Activated T-cell treated with anti-CD3 and anti-CD28 coated beads for 48 hours (primary cell): Measurements from ENCODE around the gene NIPBL.
"Not testable (repeated sequence)": the region's sequence is repeated elsewhere in the genome, so short reads cannot be mapped to it uniquely, and the experiment has no call there.

ENCODE experiments used
- DNase-seq: peaks from one replicate; pipeline ENCODE4 v3.0.0-alpha.2; 2020; ENCODE audit warnings: low read depth

Gene NIPBL

DNA sequence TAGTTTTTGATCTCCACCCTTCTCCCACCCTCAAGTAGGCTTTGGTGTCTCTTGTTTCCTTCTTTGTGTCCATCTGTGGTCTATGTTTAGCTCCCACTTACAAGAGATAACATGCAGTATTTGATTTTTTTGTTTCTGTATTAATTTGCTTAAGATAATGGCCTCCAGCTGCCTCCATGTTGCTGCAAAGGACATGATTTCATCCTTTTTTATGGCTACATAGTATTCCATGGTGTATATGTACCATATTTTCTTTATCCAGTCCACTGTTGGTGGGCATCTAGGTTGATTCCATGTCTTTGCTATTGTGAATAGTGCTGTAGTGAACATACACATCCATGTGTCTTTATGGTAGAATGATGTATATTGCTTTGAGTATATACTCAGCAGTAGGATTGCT, 24.5 kb downstream of the NIPBL start:
- not testable (repeated sequence) for DNase-seq

DNA sequence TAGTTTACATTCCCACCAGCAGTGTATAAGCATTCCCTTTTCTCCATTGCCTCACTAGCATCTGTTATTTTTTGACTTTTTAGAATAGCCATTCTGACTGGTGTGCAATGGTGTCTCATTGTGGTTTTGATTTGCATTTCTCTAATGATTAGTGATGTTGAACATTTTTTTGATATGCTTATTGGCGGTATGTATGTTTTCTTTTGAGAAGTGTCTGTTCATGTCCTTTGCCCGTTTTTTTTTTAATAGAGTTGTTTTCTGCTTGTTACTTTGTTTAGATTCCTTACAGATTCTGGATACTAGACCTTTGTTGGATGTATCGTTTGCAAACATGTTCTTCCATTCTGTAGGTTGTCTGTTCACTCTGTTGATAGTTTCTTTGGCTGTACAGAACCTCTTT, 25.3 kb downstream of the NIPBL start:
- DNase-seq = no peak

DNA sequence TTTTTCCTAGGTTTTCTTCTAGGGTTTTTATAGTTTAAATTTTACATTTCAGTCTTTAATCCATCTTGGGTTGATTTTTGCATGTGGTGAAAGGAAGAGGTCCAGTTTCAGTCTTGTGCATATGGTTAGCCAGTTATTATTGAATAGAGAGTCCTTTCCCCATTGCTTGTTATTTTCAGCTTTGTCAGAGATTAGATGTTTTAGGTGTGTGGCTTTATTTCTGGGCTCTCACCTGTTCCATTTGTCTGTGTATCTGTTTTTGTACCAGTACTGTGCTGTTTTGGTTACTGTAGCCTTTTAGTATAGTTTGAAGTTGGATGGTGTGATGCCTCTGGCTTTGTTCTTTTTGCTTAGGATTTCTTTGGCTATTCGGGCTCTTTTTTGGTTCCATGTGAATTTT, 25.8 kb downstream of the NIPBL start:
- no peak for DNase-seq

DNA sequence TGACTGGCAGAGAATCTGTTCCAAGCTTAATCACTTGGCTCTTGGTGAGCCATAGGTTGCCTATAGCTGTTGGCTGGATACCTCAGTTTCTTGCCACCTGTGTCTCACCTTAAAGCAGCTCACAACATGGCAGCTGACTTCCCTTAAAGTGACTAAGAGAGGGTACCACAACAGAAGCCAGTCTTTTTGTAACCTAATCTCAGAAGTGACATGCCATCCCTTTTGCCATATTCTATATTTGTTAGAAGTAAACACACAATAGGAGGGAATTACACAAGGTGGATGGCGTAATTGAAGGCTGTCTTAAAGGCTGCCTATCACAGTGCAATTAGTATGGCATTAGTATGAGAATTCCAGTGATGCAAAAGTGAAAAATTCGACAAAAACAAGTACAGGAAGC, 28.1 kb downstream of the NIPBL start:
- no peak for DNase-seq

DNA sequence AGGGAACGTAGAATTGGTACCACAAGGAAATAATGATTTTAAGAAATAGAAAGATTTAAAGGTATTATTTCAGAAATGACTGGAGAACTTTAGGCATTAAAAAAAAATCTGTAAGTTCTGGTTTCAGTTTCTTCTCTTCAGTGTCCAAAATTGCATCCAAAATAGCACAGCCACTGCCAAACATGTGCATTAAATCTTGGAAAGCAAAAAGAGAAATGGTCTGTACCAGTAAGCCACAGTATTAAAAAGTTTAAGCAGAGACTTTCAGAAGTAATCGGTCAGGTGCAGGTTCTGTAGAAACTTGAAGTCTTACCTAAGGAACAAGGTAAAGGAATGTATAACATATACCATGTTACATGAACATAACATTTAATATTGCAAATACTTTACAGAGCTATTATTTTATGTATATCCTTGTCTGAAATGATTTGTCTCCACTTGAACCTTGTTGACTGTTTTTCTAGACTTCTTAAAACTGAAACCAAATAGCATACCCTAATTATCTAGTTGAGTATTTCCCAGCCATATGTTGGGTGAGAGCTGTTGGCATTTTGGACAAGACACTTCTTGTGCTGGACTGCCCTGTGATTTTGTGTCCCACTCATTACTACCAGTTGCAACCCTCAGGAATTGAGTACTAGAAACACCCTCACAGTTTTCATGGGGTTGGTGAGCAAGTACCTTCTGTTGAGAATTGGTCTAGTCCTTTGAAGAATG, 32.1 kb downstream of the NIPBL start:
- DNase-seq = no peak

DNA sequence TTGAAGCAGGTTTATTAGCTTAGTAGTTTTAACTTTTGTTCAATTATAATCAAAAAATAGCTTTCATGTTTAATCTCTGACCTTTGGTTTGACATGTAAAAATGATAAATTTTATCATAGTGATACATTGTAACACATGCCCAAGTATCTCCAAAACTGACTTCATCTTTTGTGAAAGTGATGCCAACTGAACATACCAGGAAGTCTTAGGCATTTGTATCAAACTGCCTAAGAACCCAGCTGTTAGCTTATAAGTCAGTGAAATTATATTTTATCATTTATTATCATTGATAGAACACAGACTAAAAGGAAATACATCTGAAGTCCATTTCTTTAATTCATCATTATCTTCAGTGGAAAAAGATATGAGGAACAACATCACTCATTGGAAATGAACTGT, 39.1 kb downstream of the NIPBL start:
- no peak for DNase-seq

DNA sequence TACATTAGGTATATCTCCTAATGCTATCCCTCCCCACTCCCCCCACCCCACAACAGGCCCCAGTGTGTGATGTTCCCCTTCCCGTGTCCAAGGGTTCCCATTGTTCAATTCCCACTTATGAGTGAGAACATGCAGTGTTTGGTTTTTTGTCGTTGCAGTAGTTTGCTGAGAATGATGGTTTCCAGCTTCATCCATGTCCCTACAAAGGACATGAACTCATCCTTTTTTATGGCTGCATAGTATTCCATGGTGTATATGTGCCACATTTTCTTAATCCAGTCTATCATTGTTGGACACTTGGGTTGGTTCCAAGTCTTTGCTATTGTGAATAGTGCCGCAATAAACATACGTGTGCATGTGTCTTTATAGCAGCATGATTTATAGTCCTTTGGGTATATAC, 40.0 kb downstream of the NIPBL start:
- DNase-seq = not testable (repeated sequence)

DNA sequence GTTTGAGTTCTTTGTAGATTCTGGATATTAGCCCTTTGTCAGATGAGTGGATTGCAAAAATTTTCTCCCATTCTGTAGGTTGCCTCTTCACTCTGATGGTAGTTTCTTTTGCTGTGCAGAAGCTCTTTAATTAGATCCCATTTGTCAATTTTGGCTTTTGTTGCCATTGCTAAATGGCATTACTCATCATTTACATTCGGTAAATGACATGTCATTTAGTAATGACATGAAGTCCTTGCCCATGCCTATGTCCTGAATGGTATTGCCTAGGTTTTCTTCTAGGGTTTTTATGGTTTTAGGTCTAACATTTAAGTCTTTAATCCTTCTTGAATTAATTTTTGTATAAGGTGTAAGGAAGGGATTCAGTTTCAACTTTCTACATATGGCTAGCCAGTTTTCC, 40.8 kb downstream of the NIPBL start:
- DNase-seq = not testable (repeated sequence)

DNA sequence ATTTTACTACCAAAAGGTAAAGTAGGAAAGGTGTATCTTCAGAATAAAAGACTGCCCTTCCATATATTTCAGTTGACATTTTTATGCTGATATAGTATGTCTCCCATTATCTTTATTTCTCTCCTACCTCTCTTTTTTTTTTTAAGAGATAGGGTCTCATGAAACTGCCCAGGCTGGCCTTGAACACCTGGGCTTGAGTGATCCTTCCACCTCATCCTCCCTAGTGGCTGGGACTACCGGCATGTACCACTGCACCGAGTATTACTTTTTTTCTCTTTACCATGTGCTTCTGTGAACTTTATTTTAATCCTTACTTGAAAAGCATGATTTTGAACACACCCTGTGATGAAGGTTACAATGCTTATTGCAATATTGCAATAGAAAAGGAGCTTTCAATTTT, 42.7 kb downstream of the NIPBL start:
- no peak for DNase-seq

DNA sequence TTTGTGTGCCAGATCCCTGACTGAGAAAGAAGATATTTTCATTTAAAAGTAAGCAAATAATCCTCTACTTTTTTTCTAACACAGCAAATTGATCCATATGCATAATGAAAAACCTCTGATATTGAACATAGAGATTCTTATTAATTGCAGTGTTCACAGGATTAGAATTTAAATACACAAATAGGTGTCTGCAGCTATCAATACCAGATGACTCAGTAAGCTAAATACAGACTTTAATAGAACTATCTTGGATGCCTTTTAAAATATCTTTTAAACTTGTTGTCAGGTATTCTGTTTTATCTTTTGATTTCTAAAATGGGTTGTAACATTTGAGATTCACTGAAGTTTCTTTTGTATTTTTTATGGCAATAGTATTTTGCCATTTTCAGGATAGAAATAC, 43.1 kb downstream of the NIPBL start:
- no peak for DNase-seq

DNA sequence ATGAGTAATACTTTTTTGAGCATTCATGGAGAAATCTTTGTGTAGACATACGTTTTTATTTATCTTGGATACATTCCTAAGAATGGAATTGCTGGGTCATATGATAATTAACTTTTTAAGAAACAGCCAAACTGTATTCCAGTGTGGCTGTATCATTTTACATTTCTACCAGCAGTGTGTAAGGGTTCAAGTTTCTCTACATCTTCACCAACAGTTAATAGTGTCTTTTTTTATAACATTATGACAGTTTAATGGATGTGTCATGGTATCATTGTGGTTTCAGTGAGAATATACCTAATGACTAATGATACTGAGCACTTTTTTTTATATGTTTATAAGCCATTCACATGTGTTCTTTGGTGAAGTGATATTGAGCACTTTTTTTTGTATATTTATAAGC, 52.4 kb downstream of the NIPBL start:
- DNase-seq = no peak

DNA sequence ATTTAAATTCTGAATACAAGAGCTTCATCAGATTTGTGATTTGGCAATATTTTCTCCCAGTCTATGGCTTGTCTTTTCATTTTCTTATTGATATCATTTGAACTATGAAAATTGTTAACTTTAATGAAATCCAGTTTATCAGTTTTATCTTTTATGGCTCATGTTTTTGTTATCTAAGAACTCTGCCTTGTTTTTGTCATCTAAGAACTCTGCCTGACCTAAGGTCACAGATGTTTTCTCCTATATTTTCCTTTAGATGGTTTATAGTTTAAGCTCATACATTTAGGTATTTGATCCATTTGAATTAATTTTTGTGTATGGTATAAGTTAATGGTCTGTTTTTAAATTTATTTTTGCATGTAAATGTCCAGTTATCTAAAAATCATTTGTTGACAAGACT, 52.9 kb downstream of the NIPBL start:
- DNase-seq = no peak

DNA sequence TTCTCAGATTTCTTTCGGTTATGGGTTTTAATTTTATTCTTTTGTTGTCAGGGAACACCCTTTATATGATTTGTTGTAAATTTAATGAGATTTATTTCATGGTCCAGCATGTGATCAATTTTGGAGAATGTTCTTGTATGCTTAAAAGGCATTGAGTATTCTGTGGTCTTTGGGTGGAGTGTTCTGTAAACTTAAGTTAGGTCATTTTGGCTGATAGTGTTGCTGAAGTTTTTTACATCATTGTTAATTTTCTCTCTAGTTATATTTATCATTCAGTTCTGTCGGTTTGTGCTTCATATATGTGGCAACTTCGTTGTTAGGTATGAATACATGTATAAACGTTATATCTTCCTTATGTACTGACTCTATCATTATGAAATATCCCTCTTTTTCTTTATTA, 55.5 kb downstream of the NIPBL start:
- no peak for DNase-seq

DNA sequence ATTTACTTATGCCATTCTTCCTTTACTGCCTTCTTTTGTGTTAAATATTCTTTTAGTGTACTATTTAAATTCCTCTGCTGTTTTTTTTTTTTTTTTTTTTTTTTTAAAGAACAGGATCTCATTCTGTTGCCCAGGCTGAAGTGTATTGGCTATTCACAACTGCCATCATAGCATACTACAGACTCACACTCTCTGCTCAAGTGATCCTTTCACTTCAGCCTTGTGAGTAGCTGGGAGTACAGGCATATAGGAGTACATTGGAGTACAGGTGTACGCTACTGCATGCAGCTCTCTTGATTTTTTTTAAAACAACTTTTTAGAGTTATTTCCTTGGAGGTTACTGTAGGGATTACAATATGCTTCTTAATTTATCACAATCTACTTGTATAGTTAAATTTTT, 56.1 kb downstream of the NIPBL start:
- no peak for DNase-seq

DNA sequence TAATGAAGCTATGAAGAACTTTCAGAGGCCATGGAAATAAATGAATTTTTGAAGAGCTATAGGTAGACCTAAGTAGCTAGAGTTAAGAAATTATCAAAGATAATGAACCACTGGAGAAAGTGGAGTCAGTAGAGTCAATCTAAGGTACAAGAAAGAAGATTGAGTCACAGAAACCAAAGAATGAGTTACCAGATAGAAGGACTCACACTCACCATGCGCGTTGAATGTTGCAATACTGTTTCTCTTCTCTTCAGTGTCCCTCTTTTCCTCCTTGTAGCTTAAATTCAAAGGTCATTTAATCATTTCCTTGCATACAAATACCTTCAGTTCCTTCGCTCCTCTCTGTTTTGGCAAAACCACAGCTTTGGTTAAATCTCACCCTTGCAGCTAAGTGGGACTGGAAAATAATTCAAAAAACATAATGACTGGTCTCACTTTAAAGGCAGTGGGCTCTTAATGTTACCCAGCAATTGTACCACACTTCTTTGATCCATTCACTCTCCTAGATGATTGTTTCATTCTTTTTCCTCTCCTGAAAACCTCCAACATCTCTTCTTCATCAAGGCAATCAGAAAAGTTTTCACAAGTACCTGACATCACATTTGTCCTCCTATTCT, 58.3 kb downstream of the NIPBL start:
- no peak for DNase-seq

DNA sequence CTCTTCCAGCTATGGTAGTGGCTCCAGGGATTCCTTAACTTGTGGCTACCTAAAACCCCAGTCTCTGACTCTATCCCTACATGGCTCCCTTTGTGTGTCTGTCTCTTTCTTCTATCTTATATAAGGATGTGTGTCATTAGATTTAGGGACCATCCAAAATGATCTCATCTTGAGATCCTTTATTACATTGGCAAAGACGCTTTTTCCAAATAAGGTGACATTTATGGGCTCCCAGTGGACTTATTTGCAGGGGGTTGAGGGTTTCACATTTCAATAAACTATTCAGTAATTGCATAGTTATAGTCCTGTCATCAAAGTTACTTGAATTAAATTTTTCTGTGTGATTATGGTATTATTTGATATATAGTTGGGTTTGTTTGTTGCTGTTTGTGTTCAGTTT, 59.2 kb downstream of the NIPBL start:
- DNase-seq = no peak

DNA sequence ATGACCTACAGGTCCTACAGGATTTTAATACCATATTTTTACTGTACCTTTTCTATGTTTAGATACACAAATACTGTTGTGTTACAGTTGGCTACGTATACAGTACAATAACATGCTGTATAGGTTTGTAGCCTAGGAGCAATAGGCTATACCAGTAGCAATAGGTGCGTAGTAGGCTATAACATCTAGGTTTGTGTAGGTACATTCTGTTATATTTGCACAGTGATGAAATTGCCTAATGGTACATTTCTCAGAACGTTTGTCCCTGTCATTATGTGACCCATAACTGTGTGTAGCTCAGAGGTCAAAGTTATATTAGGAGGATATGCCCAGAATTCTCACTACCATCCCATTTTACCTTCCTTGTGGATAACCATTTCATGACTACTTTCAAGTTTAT, 59.7 kb downstream of the NIPBL start:
- no peak for DNase-seq

DNA sequence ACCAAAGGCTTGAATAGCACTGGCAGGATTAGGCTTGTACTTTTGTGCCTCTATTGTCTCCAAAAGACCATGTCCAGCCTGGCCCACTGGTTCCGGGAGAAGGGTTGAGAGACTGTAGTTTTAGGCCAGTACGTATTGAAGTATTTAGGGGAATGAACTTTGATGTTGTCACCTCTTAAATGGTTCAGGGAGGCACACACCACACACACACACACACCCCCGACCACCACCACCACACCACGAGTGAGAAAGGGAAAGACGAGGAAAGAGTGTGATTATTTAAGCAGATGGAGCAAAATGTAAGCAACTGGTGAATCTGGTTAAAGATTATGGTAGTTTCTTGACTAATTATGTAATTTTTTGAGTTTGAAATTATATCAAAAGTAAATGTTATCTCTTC, 61.6 kb downstream of the NIPBL start:
- DNase-seq = no peak

DNA sequence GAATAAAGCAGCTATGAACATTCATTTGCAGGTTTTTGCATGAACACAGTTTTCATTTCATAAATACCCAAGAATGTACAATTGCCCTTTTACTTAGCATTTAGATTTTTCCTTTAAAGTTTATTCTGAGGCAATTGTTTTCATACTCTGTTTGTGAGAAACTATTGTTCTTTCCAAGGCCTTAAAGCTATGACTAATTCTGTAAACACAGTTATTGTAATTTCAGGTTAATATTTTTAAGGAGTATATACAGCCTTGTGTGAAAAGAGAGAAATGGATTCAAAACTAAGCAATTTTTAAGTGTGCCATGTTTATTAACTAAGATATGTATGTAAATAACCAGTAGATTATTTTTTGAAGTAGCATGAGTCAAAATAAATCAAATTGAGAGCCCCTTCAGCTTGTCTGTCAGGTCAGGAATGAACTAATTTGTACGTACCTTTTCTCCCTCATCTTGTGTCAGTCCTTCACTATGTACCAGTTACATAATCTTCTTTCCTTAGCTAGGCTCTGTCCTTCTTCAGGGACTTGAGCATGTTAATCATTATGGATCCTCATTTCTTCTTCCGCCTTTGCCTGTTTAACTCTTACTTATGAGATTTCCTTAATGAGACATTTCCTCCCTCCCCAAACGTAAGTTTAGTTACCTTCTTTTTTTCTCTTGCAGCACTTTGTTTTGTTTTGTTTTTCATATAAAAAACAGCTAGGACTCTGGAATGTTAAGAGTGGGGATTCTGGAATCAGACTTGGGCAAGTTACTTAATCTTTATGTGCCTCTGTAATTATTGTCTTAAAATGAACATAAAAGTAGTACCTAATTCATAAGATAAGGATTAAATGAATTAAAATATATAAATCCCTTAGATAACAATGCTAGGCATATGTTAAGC, 63.6 kb downstream of the NIPBL start:
- DNase-seq = no peak

DNA sequence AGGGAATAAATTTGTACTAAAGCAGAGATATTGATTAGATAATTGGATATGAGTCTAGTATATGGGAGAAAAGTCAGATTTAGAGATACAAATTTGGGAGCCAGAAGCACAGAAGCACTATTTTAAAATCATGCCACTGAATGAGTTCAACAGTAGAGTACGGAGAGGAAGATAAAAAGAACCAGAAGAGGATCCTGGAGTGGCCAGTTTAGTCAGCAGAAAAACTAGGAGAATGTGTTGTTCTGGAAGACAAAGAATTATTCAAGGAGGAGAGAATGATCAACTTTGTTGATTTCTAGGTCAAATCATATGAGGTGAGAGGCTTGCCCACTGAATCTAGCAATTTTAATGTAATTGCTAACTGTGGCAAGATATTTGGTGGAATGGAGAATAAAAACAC, 67.0 kb downstream of the NIPBL start:
- DNase-seq = no peak

DNA sequence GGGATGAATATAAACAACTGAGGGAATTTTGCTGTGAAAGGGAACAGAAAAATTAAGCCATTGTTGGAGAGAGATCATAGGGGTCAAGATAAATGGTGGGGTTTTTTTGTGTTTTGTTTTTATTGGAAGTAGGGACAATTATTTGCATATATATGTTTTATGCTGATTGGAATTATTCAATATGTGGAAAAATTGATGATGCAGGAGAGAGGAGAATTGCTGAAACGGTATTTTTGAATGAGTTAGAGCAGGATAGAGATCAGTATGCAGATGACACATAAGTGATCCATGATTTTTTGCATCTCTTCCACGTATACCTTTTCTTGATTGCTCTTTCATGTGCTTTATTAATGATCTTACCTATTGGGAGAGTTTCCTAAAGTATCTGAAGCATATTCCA, 67.5 kb downstream of the NIPBL start:
- no peak for DNase-seq

DNA sequence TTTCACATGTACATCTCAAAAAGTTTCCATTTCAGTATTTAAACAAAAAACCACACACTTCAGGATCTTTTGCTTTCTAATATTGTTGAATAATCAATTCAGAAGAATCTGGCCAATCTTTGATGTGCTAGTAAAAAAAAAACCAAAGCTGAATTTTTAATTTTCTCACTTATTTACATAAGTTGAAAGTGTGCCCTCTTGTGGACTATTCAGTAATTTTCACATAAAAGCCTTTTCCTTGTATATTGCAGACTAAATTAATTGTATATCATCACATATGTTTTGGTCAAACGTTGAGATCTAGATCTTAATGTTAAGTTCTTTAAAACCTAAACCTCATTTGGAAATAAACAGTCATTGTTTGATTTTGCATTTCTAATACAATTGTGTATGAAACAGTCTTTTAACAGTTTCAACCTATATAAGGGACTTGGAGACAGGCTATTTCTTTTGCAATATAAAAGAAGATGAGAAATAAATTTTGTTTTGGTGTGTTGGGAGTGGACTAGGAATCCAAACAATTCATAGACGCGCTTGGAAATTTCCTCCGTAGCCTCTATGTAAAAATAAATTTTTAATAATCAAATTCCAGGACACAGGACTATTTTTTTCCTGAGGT, 68.1 kb downstream of the NIPBL start:
- no peak for DNase-seq

DNA sequence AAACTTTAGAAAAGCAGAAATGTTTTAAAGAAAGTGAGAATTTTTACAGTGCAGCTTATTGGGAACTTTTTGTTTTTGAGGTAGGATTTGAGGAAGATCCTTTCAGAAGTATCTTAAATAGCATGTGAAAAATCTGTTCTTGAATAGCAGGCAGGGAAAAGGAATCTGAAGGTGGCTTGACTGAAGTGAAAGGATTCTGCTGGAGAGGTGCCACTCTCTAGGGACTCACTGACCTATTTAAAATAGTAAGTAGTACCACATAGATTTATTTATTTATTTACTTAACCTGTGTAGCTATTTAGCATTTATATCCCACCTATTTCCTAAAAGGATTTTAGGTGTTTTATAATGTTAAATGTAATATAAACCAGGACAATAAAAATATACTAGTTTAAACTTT, 69.1 kb downstream of the NIPBL start:
- no peak for DNase-seq
